SK-N-SH (cell line): ENCODE measurements around the gene CHRND. TPM values are rescaled to one million over a fixed set of nuclear protein-coding genes. Genes with fewer than 3 reads are reported as not detected.

Experiments used
- CTCF ChIA-PET: fragments of 300-600, 350-600 bp; formaldehyde crosslinking; extraction: SDS; loops from one replicate; lab custom pipeline; 2021; lab: Yijun Ruan, JAX
- POLR2A ChIA-PET: fragments of 350-600 bp; sonication (Branson Sonifier 250); formaldehyde crosslinking; extraction: SDS; loops from one replicate; lab custom pipeline; 2020; ENCODE audit warnings: antibody characterized with exemption, inconsistent platforms; lab: Yijun Ruan, JAX
- DNase-seq: peaks from one replicate; pipeline ENCODE4 v3.0.0; 2012
- H2AFZ ChIP-seq: fragments of 200-600 bp; sonication (generic); 2 replicates; pipeline ENCODE4 v1.8.1; 2016; ENCODE audit warnings: antibody characterized with exemption, mild to moderate bottlenecking, low read depth
- H3F3A ChIP-seq: fragments of 200-600 bp; sonication (generic); replicated peaks from 2 replicates; pipeline ENCODE3; 2016; ENCODE audit warnings: antibody characterized with exemption, mild to moderate bottlenecking; ENCODE audit not compliant: insufficient read depth
- H3K27ac ChIP-seq, 2 experiments: fragments of 200-500 bp in 1 of 2; fragments of 200-600 bp in 1 of 2; sonication (Bioruptor generic) in 1 of 2; sonication (generic), shearing (Covaris generic) in 1 of 2; 2 replicates each; pipeline versions ENCODE4 v1.5.1 to v1.6.1; 2014 to 2016; ENCODE audit warnings: low read depth in 2 of 2, inconsistent platforms in 1 of 2, low read length in 1 of 2, mild to moderate bottlenecking in 1 of 2, mixed read lengths in 1 of 2
- H3K27me3 ChIP-seq: fragments of 200-600 bp; sonication (generic), shearing (Covaris generic); 2 replicates; pipeline ENCODE4 v1.6.1; 2016; ENCODE audit warnings: mixed run types; ENCODE audit not compliant: insufficient read depth
- H3K36me3 ChIP-seq, 2 experiments: fragments of 200-500 bp in 1 of 2; fragments of 200-600 bp in 1 of 2; sonication (Bioruptor generic) in 1 of 2; sonication (generic) in 1 of 2; replicated peaks in 1 of 2; 2 replicates each; pipeline versions ENCODE3 to v1.5.1; 2014 to 2016; ENCODE audit warnings: low read length in 1 of 2, mild to moderate bottlenecking in 1 of 2; ENCODE audit not compliant: insufficient read depth in 2 of 2, control insufficient read depth in 1 of 2
- H3K4me1 ChIP-seq, 2 experiments: fragments of 200-500 bp in 1 of 2; fragments of 200-600 bp in 1 of 2; sonication (Bioruptor generic) in 1 of 2; sonication (generic), shearing (Covaris generic) in 1 of 2; 2 replicates each; pipeline versions ENCODE4 v1.5.1 to v1.6.1; 2014 to 2016; ENCODE audit warnings: low read depth in 1 of 2, low read length in 1 of 2, mixed run types in 1 of 2; ENCODE audit not compliant: insufficient read depth in 2 of 2, control insufficient read depth in 1 of 2
- H3K4me2 ChIP-seq: fragments of 200-600 bp; sonication (generic), shearing (Covaris generic); 2 replicates; pipeline ENCODE4 v1.6.1; 2017; ENCODE audit warnings: mixed run types
- H3K4me3 ChIP-seq, 2 experiments: fragments of 200-500 bp in 1 of 2; fragments of 200-600 bp in 1 of 2; sonication (Bioruptor generic) in 1 of 2; sonication (generic), shearing (Covaris generic) in 1 of 2; 2 replicates each; pipeline versions ENCODE4 v1.5.1 to v1.8.1; 2014 to 2016; ENCODE audit warnings: low read depth in 2 of 2, inconsistent platforms in 1 of 2, low read length in 1 of 2, mild to moderate bottlenecking in 1 of 2, mixed read lengths in 1 of 2, moderate library complexity in 1 of 2
- H3K79me2 ChIP-seq: fragments of 200-600 bp; sonication (generic); 2 replicates; pipeline ENCODE4 v1.8.1; 2017; ENCODE audit warnings: mild to moderate bottlenecking; ENCODE audit not compliant: insufficient read depth
- H3K9ac ChIP-seq: fragments of 200-600 bp; sonication (generic); 2 replicates; pipeline ENCODE4 v1.6.1; 2017; ENCODE audit warnings: mixed run types
- H3K9me2 ChIP-seq: fragments of 200-600 bp; sonication (generic); 2 replicates; pipeline ENCODE4 v1.6.1; 2017; ENCODE audit warnings: mixed run types
- H3K9me3 ChIP-seq: fragments of 200-600 bp; sonication (generic); 2 replicates; pipeline ENCODE4 v1.6.1; 2017; ENCODE audit warnings: mixed run types, mild to moderate bottlenecking, moderate library complexity
- H4K20me1 ChIP-seq: fragments of 200-600 bp; sonication (generic); 2 replicates; pipeline ENCODE4 v1.6.1; 2017; ENCODE audit warnings: mild to moderate bottlenecking, mixed run types; ENCODE audit not compliant: insufficient read depth
- CHD2 ChIP-seq: fragments of 150-350 bp; IDR thresholded peaks from 2 replicates; pipeline ENCODE4 v1.6.1; 2018; ENCODE audit warnings: low read length; ENCODE audit not compliant: partially characterized antibody
- FOSL2 ChIP-seq: IDR thresholded peaks from 2 replicates; pipeline ENCODE4 v1.4.0; 2012; ENCODE audit warnings: low read depth, mild to moderate bottlenecking, moderate library complexity, borderline replicate concordance
- GATA2 ChIP-seq: sonication (generic); formaldehyde crosslinking; IDR thresholded peaks from 2 replicates; pipeline ENCODE4 v1.5.0; 2020; ENCODE audit warnings: mild to moderate bottlenecking, missing genetic modification reagents
- MXI1 ChIP-seq: IDR thresholded peaks from 2 replicates; pipeline ENCODE4 v1.6.1; 2012; ENCODE audit warnings: mild to moderate bottlenecking, low read depth, low read length, improper control_type of control experiment
- POLR2AphosphoS5 ChIP-seq: IDR thresholded peaks from 2 replicates; pipeline ENCODE4 v1.6.1; 2012; ENCODE audit warnings: low read depth, low read length
- SIN3A ChIP-seq: IDR thresholded peaks from 2 replicates; pipeline ENCODE4 v1.6.1; 2012; ENCODE audit warnings: low read depth, mild to moderate bottlenecking, low read length, moderate library complexity, borderline replicate concordance
- TCF12 ChIP-seq: IDR thresholded peaks from 2 replicates; pipeline ENCODE4 v1.4.0; 2012
- WGBS: methylation state at CpG from one replicate; pipeline ENCODE4 v1.1.6; 2017; ENCODE audit warnings: low lambda C conversion rate; 5-methylcytosine and 5-hydroxymethylcytosine counted together
- polyA plus RNA-seq, 3 experiments: library from polyadenylated mRNA; depleted of rRNA; stranded (reverse); fragments of >200 nt; gene quantifications; 2 replicates each; pipeline ENCODE4 v1.2.3, GENCODE V29; 2012
- TF ChIP-seq, protein P1 (sequence below): IDR thresholded peaks from 2 replicates; pipeline ENCODE4 v1.4.0; 2012; ENCODE audit warnings: low read depth
- TF ChIP-seq, protein P2 (sequence below): IDR thresholded peaks from 2 replicates; pipeline ENCODE4 v1.6.1; 2012; ENCODE audit warnings: mild to moderate bottlenecking, low read depth, low read length, moderate library complexity
- TF ChIP-seq, protein P3 (sequence below): IDR thresholded peaks from 2 replicates; pipeline ENCODE4; 2012

The CHRND gene
- polyA plus RNA-seq, 1 of the 3 experiments (the other 2 are of a cell fraction): 0.12 TPM

DNA sequence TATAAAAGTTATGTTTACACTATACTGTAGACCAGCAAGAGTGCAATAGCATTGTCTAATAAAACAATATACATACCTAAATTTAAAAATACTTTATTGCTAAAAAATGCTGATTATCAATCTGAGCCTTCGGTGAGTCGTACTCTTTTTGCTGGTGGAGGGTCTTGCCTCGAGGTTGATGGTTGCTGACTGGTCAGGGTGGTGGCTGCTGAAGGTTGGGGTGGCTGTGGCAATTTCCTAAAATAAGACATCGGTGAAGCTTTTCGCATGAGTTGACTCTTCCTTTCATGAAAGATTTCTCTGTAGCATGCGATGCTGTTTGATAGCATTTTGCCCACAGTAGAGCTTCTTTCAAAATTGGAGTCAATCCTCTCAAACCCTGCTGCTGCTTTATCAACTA lies 22.0 kb downstream of the CHRND start:
- H3K27me3 ChIP-seq: no peaks in the 10 kb centered on the region
- CTCF ChIA-PET: no interaction called here
- DNase-seq: no peak
- no peaks in the 10 kb centered on the region for H3K9me3 ChIP-seq
- no peaks in the 10 kb centered on the region for H3K9me2 ChIP-seq
- peaks cover 12 to 15% of the 10 kb centered on the region in 2 experiments for H3K36me3 ChIP-seq
- TF ChIP-seq SIN3A (no peak), CHD2 (no peak), TCF12 (no peak), GATA2 (CRISPR knock-in tag) (no peak), FOSL2 (no peak), POLR2AphosphoS5 (no peak)
- TF ChIP-seq, protein P1, sequence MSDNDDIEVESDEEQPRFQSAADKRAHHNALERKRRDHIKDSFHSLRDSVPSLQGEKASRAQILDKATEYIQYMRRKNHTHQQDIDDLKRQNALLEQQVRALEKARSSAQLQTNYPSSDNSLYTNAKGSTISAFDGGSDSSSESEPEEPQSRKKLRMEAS: no peak
- TF ChIP-seq, protein P2, sequence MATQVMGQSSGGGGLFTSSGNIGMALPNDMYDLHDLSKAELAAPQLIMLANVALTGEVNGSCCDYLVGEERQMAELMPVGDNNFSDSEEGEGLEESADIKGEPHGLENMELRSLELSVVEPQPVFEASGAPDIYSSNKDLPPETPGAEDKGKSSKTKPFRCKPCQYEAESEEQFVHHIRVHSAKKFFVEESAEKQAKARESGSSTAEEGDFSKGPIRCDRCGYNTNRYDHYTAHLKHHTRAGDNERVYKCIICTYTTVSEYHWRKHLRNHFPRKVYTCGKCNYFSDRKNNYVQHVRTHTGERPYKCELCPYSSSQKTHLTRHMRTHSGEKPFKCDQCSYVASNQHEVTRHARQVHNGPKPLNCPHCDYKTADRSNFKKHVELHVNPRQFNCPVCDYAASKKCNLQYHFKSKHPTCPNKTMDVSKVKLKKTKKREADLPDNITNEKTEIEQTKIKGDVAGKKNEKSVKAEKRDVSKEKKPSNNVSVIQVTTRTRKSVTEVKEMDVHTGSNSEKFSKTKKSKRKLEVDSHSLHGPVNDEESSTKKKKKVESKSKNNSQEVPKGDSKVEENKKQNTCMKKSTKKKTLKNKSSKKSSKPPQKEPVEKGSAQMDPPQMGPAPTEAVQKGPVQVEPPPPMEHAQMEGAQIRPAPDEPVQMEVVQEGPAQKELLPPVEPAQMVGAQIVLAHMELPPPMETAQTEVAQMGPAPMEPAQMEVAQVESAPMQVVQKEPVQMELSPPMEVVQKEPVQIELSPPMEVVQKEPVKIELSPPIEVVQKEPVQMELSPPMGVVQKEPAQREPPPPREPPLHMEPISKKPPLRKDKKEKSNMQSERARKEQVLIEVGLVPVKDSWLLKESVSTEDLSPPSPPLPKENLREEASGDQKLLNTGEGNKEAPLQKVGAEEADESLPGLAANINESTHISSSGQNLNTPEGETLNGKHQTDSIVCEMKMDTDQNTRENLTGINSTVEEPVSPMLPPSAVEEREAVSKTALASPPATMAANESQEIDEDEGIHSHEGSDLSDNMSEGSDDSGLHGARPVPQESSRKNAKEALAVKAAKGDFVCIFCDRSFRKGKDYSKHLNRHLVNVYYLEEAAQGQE: no peak
- no peaks in the 10 kb centered on the region for H3F3A ChIP-seq
- H3K4me2 ChIP-seq: no peak overlapping the region
- no peak overlapping the region for H2AFZ ChIP-seq
- POLR2A ChIA-PET: interaction anchor here (1.1 kb wide), 1 partner anchor 9 kb away, joined by 3 read pairs; no protein-coding TSS in a partner anchor
- peaks cover 58% of the 10 kb centered on the region for H3K79me2 ChIP-seq
- no peak overlapping the region for H3K4me3 ChIP-seq
- H3K9ac ChIP-seq: no peak overlapping the region
- peaks cover 7% of the 10 kb centered on the region for H4K20me1 ChIP-seq
- H3K27ac ChIP-seq: no peak overlapping the region
- peaks cover 5 to 9% of the 10 kb centered on the region in 2 experiments; a peak in 2 of 4 replicates for H3K4me1 ChIP-seq
- 97% methylated on average over 6 of the region's 6 CpGs for WGBS

DNA sequence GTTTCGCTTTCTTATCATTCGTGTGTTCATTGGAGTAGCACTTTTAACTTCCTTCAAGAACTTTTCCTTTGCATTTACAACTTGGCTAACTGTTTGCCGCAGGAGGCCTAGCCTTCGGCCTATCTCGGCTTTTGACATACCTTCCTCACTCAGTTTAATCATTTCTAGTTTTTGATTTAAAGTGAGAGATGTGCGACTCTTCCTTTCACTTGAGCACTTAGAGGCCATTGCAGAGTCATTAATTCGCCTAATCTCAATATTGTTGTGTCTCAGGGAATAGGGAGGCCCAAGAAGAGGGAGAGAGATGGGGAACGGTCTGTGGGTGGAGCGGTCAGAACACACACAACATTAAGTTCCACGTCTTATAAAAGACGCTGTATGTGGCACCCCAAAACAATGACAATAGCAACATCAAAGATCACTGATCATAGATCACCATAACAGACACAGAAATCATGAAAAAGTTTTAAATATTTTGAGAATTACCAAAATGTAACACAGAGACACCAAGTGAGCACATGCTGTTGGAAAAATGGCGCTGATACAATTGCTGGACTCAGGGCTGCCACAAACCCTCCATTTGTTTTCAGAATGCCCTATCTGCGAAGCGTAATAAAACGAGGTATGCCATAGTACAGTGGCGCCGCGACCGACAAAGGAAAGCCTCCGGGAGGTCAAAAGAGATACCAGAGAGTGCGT lies 23.8 kb downstream of the CHRND start:
- TF ChIP-seq SIN3A (no peak), MXI1 (peak; percentile 4; the same call in 1 of the 2 replicates)
- TF ChIP-seq, protein P3, sequence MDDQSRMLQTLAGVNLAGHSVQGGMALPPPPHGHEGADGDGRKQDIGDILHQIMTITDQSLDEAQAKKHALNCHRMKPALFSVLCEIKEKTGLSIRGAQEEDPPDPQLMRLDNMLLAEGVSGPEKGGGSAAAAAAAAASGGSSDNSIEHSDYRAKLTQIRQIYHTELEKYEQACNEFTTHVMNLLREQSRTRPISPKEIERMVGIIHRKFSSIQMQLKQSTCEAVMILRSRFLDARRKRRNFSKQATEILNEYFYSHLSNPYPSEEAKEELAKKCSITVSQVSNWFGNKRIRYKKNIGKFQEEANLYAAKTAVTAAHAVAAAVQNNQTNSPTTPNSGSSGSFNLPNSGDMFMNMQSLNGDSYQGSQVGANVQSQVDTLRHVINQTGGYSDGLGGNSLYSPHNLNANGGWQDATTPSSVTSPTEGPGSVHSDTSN: no peak
- H3K4me2 ChIP-seq: peak overlapping the region; percentile 99
- H3K27ac ChIP-seq: peak overlapping the region; percentile 96
- no peaks in the 10 kb centered on the region for H3K27me3 ChIP-seq
- peaks cover 25 to 27% of the 10 kb centered on the region in 2 experiments for H3K36me3 ChIP-seq
- H3K9me2 ChIP-seq: no peaks in the 10 kb centered on the region
- peaks cover 25% of the 10 kb centered on the region for H4K20me1 ChIP-seq
- H3K79me2 ChIP-seq: peaks cover 74% of the 10 kb centered on the region
- POLR2A ChIA-PET: interaction anchor here (1.0 to 1.4 kb wide), 3 partner anchors 11 to 76 kb away, joined by 3 to 5 read pairs (median 4); partner anchors contain the start of gene CHRNG
- H3K9me3 ChIP-seq: no peaks in the 10 kb centered on the region
- H3F3A ChIP-seq: no peaks in the 10 kb centered on the region
- CTCF ChIA-PET: interaction anchor here (1.4 kb wide), 1 partner anchor 27 kb away, joined by 6 read pairs; no protein-coding TSS in a partner anchor
- H2AFZ ChIP-seq: peak overlapping the region; percentile 93
- DNase-seq: no peak
- H3K4me1 ChIP-seq: peaks cover 5 to 9% of the 10 kb centered on the region in 2 experiments; a peak in 2 of 4 replicates
- peak overlapping the region; percentile 84 to 91 for H3K4me3 ChIP-seq
- 34% methylated on average over 21 of the region's 21 CpGs for WGBS
- H3K9ac ChIP-seq: peak overlapping the region; percentile 98
